ENCODE results near the gene PTPRQ.

The PTPRQ gene

DNA sequence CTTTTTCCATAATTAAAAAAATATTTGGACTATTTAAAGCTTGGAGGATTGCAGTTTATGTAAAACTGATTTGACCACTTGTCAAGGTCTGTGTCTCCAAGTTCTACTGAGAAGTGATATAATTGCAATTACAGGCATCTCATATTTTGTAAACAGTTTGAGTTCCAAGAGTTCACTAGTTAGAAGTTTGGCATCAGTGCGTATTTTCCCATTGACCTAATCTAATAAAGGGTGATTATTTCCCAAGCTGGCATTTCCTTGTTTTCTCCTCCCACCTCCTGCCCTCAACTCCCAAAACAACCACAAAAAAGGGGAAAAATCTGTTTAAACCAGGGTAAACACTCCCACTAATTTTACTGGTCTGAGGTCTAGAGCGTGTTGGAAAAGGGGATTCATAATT, 260.4 kb downstream of the PTPRQ start:
- no peak for DNase-seq

DNA sequence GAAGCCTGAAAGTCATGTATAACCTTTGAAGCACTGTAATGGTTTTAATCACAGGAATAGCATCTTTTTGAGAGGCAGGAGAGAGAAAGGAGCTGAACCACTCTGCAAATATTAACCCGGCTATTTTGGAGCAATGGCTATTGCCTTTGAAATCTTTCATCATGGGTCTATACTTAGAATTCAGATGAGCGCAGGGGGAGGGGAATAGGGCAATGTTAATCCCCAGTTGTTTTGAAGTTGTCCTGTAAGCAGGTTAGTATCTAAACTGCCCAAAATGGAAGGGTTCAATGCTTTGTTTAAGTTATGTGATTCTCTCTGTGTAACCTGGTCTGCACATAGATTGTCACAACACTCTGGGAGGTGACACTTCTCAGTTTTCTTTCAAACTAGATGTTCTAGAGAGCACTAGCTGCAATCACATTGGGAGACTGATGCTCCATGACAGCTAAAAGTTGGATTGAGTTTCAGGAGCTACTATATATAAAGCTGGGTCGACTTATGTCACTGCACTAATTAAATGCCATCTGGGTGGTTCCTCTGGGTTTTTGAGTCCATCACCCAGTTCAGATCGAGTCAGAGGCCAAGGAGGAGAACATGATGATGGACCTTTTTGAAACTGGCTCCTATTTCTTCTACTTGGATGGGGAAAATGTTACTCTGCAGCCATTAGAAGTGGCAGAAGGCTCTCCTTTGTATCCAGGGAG, 263.2 kb downstream of the PTPRQ start, which contains the start of gene MYF6:
Gene MYF6, plus strand, starts transcription at position 509 of the 704 bp plus-strand sequence. Its CDS starts 86 bp downstream, at position 595.
- DNase-seq: no peak

DNA sequence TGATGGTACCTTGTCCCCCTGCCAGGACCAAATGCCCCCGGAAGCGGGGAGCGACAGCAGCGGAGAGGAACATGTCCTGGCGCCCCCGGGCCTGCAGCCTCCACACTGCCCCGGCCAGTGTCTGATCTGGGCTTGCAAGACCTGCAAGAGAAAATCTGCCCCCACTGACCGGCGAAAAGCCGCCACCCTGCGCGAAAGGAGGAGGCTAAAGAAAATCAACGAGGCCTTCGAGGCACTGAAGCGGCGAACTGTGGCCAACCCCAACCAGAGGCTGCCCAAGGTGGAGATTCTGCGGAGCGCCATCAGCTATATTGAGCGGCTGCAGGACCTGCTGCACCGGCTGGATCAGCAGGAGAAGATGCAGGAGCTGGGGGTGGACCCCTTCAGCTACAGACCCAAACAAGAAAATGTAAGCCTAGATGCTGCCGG, 263.8 kb downstream of the PTPRQ start:
- DNase-seq: no peak

DNA sequence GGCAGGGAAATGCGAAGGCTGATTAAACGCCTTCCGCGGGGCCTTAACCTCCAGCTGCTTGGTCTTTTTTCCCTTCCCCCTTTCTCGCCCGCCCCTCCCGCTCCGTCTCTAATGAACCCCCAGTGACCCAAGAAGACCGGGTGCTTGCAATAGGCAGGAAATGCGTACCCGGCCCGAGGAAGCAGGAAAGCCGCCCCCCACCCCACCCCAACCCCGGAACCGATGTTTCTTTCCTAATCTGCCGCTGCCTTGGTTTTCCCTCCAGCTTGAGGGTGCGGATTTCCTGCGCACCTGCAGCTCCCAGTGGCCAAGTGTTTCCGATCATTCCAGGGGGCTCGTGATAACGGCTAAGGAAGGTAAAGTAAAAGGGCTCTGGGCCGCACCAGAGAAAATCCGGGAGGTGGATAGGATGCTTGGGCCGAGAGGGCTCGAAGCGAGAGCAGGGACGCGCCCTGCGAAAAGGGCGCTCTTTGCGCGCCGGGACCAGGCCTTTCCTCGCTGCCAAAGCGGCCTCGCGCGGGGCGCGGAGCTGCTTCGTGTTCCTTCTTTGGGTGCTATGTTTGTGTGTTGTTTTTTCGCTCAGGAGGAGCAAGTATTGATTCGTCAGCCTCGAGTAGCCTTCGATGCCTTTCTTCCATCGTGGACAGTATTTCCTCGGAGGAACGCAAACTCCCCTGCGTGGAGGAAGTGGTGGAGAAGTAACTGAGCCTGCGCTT, 264.4 kb downstream of the PTPRQ start:
- DNase-seq: no peak

DNA sequence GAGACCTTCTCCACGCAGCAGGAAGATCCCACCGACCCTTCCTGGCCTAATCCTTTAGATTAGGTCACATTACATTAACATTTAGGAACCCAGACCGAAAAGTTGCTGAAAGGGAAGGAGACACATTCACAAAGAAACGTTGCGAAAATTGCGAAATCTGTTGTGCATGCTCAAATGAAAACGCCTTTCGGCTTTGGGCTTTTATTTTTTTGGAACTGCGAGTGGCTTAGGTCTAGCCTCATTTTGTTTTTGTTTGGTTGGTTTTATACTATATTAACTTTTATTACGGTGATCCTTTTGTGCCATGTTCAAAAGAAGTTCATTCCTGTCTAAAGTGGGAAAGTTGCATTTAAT, 264.9 kb downstream of the PTPRQ start:
- no peak for DNase-seq

DNA sequence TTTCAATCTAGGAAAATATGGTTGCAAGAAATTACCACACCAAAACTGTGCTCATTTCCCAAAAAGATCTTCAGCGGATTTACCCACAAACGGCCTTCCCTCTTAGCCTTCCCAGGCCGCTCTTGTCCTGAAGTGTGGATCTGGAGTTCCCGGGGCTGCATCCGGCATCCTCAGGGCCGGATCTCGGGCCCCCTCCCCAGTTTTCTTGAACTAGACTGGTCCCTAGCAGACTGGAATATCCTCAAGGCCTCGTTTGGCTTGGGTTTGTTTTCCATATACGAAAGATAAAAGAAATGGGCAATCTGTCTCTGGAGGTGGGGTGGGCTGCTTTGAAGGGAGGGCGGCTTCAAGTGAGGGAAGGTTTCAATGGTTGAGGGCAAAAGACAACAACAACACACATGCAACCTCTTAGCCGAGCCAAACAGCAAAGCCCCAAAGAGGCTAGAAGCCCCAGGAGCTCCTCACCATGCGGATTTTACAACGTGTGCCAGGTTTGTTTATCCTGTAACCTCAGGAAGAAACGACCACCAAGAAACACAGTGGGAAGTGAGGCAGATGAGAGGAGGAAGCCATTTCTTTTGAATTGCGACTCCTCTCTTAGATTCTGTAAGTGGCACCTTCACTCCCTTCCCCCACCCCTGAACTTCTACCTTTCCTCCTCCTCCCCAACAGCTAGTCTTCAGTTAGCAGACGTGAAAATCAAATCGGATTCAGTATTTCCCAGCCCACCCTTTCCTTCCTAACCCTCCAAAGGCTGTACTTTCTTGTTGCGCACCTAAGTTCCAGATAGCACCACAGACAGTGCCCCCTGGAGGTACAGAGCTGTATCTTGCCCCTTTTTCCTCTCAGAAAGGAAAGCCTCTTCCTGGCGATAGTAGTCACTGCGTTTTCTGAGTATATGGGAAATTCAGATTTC, 266.0 kb downstream of the PTPRQ start:
- no peak for DNase-seq

DNA sequence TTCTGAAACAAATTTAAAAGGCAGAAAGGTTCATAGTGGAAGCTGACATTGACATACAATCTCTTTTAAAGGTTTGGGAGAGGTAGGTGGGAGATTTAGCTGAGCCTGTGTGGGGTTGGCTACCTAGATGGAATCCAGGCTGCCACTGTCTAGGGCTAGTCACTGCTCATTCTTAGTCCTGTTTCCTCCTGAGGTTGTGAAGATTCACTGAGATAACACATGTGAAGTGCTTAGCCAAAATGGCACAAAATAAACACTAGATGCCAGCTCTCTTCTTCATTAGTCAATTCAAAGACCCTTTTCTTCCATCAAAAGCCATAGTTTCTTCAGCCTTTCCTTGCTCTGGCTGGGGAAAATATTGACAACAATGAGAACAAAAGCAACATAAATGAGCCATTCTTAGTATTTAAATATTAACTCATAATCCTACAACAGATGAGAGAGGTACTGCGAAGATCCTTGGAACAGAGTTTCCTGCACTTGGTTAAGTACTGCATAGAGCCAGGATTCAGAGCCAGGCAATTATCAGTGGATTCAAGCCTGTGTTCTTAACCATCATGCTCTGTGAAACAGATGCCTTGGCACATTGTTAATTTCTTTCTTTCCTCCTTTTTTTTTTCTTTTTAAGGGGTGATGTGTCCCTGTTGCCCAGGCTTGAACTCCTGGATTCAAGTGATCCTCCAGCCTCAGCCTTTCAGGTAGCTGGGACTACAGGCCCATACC, 266.9 kb downstream of the PTPRQ start:
- DNase-seq: no peak

DNA sequence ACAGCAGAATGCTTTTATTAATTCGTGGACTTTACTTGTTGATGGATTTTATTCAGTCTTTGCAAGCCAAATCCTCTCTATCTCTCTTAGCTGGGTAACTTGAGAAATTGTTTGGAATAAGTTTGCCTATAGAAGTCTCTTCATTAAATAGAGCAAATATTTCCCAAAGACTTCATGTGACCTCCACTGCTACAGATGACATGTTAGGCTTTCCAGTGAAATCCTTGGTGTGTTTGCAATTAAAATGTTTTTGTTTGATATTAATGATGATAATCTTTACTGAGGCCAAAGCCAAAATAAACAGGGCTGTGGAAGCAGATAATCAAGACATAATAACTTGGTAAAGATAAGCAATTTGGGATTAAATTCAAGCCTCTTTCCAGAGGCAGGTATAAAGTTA, 267.8 kb downstream of the PTPRQ start:
- no peak for DNase-seq

DNA sequence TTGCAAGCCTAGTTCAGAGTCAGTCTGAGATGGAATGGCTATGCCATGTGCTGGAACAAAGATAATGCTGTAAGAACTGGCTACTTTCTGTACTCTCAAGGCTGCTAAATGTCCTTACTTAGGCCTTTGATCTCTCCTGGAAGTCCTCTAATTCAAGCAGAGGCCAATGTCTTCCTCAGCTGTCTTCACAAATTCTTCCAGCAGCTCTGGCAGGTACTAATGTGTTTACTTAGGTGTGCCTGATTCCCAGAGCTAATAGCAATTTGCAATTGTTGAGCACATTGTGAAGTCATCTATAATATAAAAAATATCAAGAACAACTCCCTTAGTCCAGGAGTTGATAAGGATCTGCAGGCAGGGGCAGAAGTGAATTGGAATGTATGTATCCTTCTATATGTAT, 268.8 kb downstream of the PTPRQ start:
- no peak for DNase-seq

DNA sequence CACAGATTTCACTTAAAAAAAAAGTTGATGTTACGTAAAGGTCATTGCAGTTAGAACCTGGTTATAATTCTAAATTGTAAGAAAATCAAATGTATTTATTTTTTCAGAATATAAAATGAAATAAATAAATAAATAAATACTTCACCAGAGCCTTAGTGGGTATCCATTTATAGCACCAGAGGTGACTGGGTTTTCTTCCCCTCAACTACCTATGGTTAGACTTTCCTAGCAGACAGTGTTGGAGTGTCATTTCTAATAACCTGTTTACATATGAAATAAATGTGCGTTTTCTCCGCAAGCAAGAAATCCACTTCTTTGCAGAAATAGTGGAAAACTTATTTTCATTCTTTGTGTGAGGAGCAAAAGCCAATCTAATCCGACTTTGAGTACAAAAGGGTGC, 269.4 kb downstream of the PTPRQ start:
- DNase-seq: no peak

DNA sequence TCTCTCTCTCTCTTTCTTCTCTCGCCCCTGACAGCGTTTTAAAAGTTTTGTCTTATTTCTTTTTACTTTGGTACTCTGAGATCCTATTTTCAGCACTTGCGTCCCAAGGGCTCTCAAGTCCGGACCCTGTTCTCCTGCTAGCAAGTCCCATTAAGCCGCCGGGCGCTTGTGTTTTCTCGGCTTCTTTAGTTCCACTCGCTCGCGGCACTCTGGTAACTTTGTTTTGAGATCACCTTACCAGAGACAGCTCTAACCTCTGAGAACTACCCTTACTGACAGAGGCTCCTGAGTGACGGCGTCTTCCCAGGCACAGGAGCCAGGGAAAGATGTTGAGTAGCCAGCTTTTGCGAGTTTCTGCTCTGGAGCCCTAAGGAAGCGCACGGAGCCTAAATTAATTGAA, 270.0 kb downstream of the PTPRQ start:
- no peak for DNase-seq

DNA sequence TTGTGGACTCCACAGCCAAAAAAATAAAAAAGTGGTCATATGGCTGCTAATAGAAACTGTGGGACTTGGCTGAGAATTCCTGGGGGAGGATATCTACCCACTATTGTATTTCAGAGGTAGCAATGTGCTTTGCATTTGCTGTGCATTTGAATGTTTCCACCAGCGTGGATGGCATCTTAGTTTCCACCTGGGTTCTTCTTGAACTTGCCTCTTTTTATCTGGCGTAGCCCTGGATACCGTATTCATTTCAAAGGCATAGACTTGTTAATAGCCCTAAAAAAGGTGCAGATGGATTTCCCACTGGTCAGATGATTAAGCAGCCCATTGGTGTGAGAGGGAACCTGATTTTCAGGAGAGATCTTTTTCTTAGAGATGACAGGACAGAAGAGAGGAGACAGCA, 270.8 kb downstream of the PTPRQ start:
- DNase-seq: no peak

DNA sequence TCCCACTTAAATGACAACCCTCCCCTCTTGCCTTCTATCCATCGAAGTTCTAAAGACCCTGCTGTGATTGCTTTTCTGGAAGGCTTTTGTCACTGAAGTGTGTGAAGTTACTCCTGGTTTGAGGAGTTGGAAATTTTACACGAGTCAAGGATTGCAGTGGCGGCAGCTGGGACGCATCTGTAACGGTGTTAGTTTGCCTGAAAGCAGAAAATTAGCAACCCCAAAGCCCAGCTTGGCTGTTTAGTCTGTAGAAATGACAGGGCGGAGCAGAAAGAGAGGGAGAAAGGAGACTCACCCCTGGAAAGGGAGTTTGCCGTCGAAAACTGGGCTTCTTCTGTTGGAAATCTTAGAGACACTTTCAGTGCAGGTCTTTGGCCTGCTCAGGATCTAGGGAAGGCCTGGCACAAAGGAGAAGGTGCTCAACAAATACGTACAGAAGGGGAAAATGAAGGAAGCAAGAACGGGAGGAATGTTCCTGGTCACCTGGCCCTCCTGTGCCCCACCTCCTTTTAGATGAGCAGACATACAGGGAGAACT, 271.7 kb downstream of the PTPRQ start:
- DNase-seq: no peak

DNA sequence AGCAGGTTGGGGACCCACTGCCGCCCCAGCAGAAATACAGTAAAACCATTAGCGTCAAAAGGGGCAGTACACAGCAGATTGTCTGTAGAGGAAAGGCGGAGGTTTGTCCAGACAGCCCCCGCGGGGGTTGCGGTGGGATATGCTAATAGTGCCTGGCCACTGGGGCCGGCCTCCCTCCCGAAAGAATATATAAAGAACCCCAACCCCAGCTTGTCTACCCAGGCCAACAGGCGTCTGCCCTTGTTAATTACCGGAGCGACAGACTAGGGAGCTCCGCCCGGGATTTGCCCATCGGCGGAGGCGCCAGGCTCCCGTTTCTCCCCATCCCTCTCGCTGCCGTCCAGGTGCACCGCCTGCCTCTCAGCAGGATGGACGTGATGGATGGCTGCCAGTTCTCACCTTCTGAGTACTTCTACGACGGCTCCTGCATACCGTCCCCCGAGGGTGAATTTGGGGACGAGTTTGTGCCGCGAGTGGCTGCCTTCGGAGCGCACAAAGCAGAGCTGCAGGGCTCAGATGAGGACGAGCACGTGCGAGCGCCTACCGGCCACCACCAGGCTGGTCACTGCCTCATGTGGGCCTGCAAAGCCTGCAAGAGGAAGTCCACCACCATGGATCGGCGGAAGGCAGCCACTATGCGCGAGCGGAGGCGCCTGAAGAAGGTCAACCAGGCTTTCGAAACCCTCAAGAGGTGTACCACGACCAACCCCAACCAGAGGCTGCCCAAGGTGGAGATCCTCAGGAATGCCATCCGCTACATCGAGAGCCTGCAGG, 272.8 kb downstream of the PTPRQ start, which contains the start of gene MYF5:
Gene MYF5, plus strand, starts transcription at position 217 of the 774 bp plus-strand sequence. Its CDS starts 152 bp downstream, at position 369.
- DNase-seq: no peak

DNA sequence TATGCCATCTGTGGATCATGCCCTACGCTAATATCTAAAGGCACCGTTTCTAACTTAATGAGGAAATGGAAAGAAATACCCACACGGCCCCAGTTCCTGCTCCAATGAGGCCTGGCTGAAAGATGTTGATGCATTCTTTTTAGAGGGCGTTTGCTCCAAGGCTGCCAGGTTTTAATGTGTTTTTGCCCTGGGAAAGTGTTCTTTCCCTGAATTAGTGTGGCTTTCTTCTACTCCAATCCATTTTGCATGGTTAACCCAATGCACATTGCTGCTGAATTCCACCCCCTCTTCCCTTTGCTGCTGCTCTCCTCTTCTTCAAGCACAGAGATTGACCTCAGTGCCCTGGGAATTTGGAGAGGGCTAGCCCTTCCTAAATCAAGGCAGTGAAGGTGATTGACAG, 273.8 kb downstream of the PTPRQ start:
- DNase-seq: no peak

DNA sequence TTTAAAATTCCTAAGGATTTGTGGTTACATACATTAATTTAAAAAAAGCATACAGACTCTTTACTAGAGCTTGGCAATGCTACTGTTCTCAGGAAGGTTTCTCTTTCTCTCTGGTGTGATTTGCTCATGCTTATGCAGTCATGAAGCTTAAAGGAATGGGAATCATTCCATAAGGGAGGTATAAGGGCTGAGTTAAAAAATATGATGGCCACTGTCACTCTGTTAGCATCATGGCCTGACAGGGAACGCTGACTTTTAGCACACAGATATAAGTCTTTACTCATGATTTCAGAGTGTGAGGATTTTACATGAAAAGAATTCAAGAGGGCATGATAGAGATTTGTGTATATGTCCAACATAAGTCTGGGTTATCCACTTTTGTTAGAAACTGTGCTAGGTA, 276.5 kb downstream of the PTPRQ start:
- no peak for DNase-seq

DNA sequence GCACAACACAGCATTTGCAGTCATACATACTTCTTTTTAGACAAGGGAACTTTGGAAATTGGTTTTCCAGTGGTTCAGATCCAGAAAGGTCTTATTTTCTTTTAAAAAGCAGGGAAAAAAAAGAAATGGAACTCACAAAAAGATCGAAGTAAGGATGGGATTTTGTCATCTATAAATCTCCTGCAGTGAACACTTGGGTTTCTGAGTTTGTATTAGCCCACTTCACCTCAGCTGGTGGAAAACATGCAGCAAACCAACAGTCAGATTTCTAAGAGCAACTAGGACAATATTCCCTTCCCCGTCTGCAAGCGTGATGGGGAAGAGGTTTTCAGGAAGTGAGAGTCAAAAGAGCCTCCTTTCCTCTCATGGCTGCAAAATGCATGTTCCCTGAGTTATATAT, 277.3 kb downstream of the PTPRQ start:
- no peak for DNase-seq
